Mucosa of descending colon (tissue), 3 donors: ENCODE measurements around the gene MAPK11. TPM values are rescaled to one million over a fixed set of nuclear protein-coding genes. Genes with fewer than 3 reads are reported as not detected.

Experiments used
- ATAC-seq: fragments of 200-7000 bp; cut with Tn5 transposase; one replicate; pipeline ENCODE4 v1.9.1; 2020; ENCODE audit warnings: mild to moderate bottlenecking, moderate library complexity
- DNase-seq, 3 donors: peaks; one replicate each; pipeline ENCODE4 v3.0.0-alpha.2; 2020
- H3K36me3 ChIP-seq: fragments of 200-600 bp; one replicate; pipeline ENCODE4 v1.8.0; 2021; ENCODE audit warnings: low read depth, mild to moderate bottlenecking
- H3K4me1 ChIP-seq: fragments of 200-600 bp; one replicate; pipeline ENCODE4 v1.8.0; 2021; ENCODE audit warnings: low read depth, mild to moderate bottlenecking
- H3K4me3 ChIP-seq: fragments of 200-600 bp; one replicate; pipeline ENCODE4 v1.8.0; 2021; ENCODE audit warnings: mild to moderate bottlenecking
- H3K9me3 ChIP-seq: fragments of 200-600 bp; one replicate; pipeline ENCODE4 v1.8.0; 2021; ENCODE audit warnings: mild to moderate bottlenecking
- intact Hi-C, 2 donors: fragments of 100-400 bp; cut with DNase I in 1 of 2; cut with micrococcal nuclease in 1 of 2; formaldehyde crosslinking; loops; one replicate each; pipeline versions ENCODE4 v1.11.0 to v1.11.1; 2022; cut with DNase I, micrococcal nuclease
- total RNA-seq, 3 donors: library from RNA; stranded (reverse); fragmentation: NEBNext Ultra II Directional in 2 of 3; extraction: Animal tissue kit (Norgen Biotek cat#: 25700) in 2 of 3; gene quantifications; one replicate each; pipeline versions ENCODE4 v1.2.1 to v1.2.4, GENCODE V29; 2021 to 2023
- TF ChIP-seq, protein P1 (sequence below): fragments of 200-600 bp; IDR thresholded peaks from one replicate; pipeline ENCODE4 v1.8.0; 2022; ENCODE audit warnings: antibody characterized with exemption, mild to moderate bottlenecking
- donor health status: DM: no; HTN: no; CAD: no; lungs with moderate emphysema.
- donor health status: DM: no; HTN: no; CAD: no.
- donor health status: DM: no; HTN: yes; CAD: no.

The MAPK11 gene
- total RNA-seq, 3 donors from 2014 or later: 1.8 to 4.3 (median 3.2) TPM

DNA sequence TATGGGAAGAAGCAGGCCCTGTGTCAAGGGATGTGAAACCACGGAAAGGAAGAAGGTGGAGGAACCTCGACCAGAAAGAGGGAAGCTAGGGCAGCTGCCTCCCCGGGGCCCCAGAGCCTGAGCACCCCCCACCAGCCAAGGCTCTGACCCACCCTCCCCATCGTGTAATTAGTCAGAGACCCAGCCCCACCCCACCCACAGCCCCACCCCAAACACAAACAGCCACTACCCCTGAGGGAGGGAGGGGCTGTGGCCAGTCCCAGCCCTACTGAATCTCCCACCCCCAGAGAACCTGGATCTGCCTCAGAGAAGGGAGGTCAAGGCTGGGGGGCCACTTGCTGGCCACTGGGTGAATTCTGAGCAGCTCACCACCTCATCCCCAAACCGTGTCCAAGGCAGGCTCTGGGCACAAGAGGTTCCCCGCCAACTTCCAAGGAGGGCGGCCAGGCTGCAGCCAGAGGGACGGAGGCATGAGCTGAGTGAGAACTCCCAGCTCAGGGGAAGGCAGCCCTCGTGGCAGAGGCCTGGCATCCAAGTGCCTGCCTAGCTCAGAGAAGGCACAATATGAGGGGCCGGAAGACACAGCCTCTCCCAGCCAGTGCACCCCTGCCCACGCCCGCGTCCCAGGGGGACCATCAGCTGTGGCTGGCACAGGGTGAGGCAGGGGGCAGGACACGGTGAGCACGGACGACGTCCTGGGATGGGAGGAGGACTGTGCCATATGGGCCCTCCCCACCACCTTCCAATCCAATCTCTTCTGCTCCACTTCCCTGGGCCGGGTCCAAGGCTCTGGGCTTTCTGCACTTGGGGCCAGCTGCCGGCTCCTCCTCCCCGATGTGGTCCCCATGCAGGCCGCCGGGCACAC is 34.6 kb upstream of the MAPK11 start:
- no peak overlapping the region for H3K4me3 ChIP-seq
- ATAC-seq: peak; percentile 27
- H3K9me3 ChIP-seq: no peaks in the 10 kb centered on the region
- peak; percentile 62 to 80 (median 74) for DNase-seq
- peaks cover 64% of the 10 kb centered on the region for H3K4me1 ChIP-seq
- no peaks in the 10 kb centered on the region for H3K36me3 ChIP-seq
- intact Hi-C loops: no loop called here
- TF ChIP-seq, protein P1, sequence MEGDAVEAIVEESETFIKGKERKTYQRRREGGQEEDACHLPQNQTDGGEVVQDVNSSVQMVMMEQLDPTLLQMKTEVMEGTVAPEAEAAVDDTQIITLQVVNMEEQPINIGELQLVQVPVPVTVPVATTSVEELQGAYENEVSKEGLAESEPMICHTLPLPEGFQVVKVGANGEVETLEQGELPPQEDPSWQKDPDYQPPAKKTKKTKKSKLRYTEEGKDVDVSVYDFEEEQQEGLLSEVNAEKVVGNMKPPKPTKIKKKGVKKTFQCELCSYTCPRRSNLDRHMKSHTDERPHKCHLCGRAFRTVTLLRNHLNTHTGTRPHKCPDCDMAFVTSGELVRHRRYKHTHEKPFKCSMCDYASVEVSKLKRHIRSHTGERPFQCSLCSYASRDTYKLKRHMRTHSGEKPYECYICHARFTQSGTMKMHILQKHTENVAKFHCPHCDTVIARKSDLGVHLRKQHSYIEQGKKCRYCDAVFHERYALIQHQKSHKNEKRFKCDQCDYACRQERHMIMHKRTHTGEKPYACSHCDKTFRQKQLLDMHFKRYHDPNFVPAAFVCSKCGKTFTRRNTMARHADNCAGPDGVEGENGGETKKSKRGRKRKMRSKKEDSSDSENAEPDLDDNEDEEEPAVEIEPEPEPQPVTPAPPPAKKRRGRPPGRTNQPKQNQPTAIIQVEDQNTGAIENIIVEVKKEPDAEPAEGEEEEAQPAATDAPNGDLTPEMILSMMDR: no peak

DNA sequence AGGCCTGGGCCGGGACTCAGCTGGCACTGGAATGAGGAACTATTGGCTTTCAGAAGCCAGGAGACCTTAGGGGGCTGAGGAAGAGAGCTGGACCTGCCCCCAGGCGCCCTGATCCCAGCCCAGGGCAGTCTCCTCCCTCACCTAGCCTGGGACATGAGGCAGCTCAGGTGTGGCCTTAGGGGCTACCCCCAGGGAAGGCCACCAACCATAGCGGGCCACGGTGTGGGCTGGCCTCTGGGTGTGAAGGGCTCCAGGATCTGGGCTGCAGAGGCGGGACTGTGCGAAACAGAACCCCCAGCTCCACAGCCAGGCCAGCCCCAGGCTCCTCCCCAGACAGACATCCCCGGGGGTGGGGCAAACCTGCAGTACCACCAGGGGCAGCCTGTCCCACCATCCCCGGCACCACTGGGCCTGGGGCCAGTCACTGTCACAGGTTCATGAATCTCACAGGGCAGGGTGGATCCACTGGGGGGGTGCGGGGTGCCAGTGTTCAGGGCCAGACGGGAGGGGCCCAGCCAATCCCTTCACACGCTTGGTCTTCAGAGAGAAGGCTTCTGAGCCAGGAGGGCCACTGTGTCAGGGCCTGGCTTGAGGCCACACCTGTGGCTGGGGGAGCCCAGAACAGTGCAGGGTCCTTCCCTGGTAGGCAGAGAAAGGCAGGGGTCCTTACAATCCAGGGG is 33.8 kb upstream of the MAPK11 start:
- peak; percentile 26 for ATAC-seq
- no peaks in the 10 kb centered on the region for H3K36me3 ChIP-seq
- intact Hi-C loops: no loop called here
- peaks cover 72% of the 10 kb centered on the region for H3K4me1 ChIP-seq
- H3K4me3 ChIP-seq: no peak overlapping the region
- DNase-seq: peak; percentile 67 to 82 (median 76)
- TF ChIP-seq, protein P1: no peak
- H3K9me3 ChIP-seq: no peaks in the 10 kb centered on the region

DNA sequence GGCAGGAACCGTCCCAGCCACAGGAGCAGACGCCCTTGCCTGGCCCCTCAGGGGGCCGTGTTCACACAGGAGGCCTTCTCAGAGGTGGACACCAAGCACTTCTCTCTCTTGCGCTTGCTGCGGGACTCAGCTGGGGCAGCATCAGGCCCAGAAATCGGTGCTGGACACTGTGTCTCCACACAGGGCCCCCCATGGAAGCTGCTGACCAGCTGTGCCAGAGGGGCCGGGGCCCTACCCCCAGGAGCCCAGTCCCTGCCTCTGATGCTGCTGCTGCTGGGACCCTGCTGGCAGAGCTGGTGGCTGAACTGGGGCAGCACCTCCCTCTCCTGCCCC is 33.3 kb upstream of the MAPK11 start:
- intact Hi-C loops: no loop called here
- DNase-seq: no peak
- TF ChIP-seq, protein P1: no peak
- no peaks in the 10 kb centered on the region for H3K36me3 ChIP-seq
- no peak for ATAC-seq
- peaks cover 77% of the 10 kb centered on the region for H3K4me1 ChIP-seq
- H3K9me3 ChIP-seq: no peaks in the 10 kb centered on the region
- H3K4me3 ChIP-seq: no peak overlapping the region

DNA sequence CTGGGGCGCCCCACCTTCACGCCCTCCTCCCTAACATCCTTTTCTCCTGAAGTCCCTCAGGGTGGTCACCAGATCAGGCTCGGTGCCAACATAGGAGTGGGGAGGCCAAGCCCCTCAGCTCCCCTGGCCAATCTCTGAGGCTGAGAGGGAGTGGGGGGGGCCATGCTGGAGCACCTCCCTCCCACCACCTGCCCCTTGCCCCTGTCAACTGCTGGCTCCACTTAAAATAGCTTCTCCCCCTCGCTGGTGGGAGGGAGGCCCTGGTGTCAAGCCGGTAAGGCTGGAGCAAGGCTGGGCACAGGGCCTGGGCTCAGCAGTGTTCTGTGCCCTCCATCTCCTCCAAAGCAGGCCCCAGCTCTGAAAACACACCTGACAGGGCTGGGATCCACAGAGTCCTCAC is 32.4 kb upstream of the MAPK11 start:
- TF ChIP-seq, protein P1: no peak
- Histone ChIP-seq H3K9me3 (no peaks in the 10 kb centered on the region), H3K4me3 (no peak overlapping the region), H3K4me1 (peaks cover 75% of the 10 kb centered on the region), H3K36me3 (no peaks in the 10 kb centered on the region)
- DNase-seq: no peak
- no peak for ATAC-seq
- intact Hi-C loops: no loop called here

DNA sequence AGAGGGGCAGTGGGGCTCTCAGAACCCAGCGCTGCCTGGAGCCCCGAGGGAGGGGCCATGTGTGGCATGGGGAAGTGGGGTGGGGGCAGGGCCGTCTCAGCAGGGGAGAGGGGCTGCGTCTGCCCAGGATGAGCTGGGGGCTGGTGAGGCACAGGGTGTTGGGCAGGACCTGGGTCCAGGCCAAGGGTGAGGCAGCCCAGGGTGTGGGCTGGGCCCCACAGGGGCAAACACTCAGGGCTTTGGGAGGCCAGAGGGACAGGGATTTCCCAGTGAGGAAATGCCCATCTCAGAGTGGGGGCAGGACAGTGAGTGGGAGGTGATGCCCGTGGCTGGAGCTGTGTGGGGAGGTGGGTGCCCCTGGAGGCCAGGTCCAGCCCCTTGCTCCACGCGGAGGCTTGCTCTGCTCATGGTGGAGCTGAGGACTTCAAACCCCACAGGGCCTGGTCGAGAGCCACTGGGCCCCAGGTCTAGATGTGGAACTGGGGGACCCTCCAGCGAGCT is 31.9 kb upstream of the MAPK11 start:
- H3K4me3 ChIP-seq: no peak overlapping the region
- TF ChIP-seq, protein P1: no peak
- intact Hi-C loops: no loop called here
- peak; percentile 5 for ATAC-seq
- H3K36me3 ChIP-seq: no peaks in the 10 kb centered on the region
- DNase-seq: peak in 2 of 3 donors; percentile 70 to 78
- peaks cover 80% of the 10 kb centered on the region for H3K4me1 ChIP-seq
- no peaks in the 10 kb centered on the region for H3K9me3 ChIP-seq
